ENCODE data around the gene NOC2L. TPM values are rescaled to one million over a fixed set of nuclear protein-coding genes. Genes with fewer than 3 reads are reported as not detected.

Gene NOC2L
- total RNA-seq, 1 donor from 2014 or later, result 69.8 TPM

DNA sequence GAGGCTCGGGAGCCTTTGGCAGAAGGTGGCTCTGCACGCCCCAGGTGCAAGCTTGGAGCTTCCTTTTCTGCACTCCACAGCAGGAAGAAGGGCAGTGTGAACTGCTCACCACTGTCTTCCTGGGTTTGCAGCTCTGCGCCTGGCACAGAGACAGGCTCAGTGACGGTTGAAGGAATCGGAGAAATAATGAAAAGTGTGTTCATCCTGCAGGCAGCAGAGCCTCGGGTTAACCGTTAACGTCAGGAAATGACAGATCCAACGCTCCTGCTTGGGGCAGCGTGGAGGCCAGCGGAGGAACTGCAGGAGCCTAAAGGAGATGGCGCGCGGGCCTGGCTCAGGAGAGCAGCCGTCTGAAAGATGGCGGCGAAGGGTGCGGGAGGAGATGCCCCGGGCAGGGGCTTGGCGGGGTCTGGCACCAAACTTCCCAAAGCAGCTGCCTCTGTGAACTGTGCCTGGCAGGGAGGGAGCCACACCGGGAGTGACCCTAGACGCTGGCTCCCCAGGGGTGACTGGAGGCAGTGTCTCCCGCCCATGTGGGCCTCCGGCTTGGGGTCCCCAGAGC lies 46.2 kb downstream of the NOC2L start:
- Mint-ChIP-seq H3K27me3 (ENCODE audit: low read depth) (peaks cover 9% of the 10 kb centered on the region), H3K9me3 (no peaks in the 10 kb centered on the region), H3K36me3 (peaks cover 2% of the 10 kb centered on the region), H3K4me1 (peaks cover 73% of the 10 kb centered on the region), H3K27ac (no peak overlapping the region), H3K4me3 (peak overlapping the region; percentile 24)
- peak in 1 of 2 experiments; percentile 37 for DNase-seq (ENCODE audit: low spot score in 2 of 2, unreplicated experiment in 2 of 2)
- TF ChIP-seq, protein P1, sequence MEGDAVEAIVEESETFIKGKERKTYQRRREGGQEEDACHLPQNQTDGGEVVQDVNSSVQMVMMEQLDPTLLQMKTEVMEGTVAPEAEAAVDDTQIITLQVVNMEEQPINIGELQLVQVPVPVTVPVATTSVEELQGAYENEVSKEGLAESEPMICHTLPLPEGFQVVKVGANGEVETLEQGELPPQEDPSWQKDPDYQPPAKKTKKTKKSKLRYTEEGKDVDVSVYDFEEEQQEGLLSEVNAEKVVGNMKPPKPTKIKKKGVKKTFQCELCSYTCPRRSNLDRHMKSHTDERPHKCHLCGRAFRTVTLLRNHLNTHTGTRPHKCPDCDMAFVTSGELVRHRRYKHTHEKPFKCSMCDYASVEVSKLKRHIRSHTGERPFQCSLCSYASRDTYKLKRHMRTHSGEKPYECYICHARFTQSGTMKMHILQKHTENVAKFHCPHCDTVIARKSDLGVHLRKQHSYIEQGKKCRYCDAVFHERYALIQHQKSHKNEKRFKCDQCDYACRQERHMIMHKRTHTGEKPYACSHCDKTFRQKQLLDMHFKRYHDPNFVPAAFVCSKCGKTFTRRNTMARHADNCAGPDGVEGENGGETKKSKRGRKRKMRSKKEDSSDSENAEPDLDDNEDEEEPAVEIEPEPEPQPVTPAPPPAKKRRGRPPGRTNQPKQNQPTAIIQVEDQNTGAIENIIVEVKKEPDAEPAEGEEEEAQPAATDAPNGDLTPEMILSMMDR (IDR thresholded peaks at IDR 0.05; ENCODE audit: unreplicated experiment), result no peak

DNA sequence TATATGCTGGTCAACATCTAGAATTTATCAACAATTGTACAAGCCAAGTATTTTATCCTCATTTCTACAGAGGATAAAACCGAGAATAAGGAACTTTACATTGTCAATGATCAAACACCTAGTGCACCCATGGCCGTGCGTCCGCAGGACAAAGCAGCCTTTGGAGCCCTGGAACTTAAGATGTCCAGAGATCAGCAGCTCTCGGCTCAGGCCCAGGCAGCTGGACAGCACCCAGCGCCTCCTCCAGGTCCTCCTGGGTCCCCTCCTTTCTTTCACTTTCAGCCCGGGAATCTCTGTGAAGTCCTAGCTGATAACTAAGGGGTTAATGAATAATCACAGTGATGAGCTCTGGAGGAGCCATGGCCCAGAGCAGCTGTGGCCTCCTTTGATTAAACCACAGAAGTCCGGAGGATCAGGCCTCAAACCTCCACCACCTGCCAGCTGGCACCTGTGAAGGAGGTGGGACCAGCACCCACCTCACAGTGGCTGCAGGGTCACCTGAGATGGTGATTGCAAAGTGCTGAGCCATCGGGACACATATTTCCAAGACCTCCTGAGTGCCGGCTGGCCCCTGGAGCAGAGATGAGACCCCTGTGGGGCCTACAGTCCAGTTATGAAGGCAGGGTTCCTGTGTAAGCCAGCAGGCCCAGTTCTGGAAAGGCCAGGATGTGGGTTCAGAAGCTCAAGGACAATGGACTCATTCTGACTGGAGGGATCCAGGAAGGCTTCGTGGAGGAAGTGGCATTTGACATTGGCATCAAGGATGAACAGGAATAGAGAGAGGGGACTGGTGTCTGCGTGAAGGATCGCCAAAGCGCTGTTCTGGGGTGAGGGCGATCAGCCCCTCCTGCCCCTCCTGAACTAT lies 46.9 kb downstream of the NOC2L start:
- no peaks in the 10 kb centered on the region for H3K9me3 Mint-ChIP-seq
- no peak overlapping the region for H3K27ac Mint-ChIP-seq
- TF ChIP-seq, protein P1 (IDR thresholded peaks at IDR 0.05; ENCODE audit: unreplicated experiment), result no peak
- H3K27me3 Mint-ChIP-seq (ENCODE audit: low read depth), result peaks cover 10% of the 10 kb centered on the region
- H3K4me3 Mint-ChIP-seq, result peak overlapping the region; percentile 24
- H3K36me3 Mint-ChIP-seq, result peaks cover 2% of the 10 kb centered on the region
- peaks cover 68% of the 10 kb centered on the region for H3K4me1 Mint-ChIP-seq
- no peak for DNase-seq (ENCODE audit: low spot score in 2 of 2, unreplicated experiment in 2 of 2)

DNA sequence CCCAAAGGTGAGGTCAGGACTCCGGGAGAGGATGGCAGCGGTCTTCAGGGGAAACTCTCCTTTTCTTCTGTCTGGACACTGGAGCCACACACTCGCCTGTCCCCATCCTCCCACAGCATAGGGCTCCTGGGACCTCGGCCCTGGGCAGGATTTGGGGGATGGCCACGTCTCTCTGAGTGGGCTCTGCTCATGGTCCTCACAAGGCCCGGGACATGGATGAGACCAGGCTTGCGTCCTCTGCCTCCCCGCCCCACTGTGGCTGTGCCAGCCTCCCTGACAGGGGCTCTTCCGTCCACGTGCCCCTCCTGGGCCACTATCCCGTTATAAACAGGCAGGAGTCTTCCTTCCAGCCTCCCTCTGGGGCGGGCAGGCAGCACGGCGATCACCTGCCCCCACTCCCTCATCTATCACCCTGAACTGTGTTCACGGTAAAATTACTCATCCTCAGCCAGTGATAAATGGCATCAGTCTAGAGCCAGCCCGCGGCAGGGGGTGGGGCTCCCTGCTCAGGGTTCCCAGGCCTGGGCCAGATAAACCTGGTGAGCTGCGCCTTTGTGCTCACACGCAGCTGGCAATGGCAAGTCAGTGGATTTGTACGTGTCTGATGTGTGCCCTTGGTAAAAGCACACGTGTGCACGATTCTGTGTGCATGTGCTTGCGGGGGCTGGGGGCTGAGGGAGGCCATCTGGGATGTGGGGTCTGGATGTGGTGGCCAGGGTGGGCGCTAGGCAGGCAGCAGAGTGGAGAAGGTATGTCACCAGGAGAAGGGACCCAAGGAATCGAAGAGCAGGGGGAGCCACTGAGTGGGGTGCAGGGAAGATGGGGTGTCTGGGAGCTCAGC lies 48.0 kb downstream of the NOC2L start:
- H3K27me3 Mint-ChIP-seq (ENCODE audit: low read depth), result peaks cover 10% of the 10 kb centered on the region
- peak overlapping the region; percentile 15 for H3K4me3 Mint-ChIP-seq
- H3K27ac Mint-ChIP-seq, result peak overlapping the region; percentile 58
- TF ChIP-seq, protein P1 (IDR thresholded peaks at IDR 0.05; ENCODE audit: unreplicated experiment), result no peak
- no peaks in the 10 kb centered on the region for H3K9me3 Mint-ChIP-seq
- peaks cover 4% of the 10 kb centered on the region for H3K36me3 Mint-ChIP-seq
- peaks cover 69% of the 10 kb centered on the region for H3K4me1 Mint-ChIP-seq
- peak in 1 of 2 experiments; percentile 48 for DNase-seq (ENCODE audit: low spot score in 2 of 2, unreplicated experiment in 2 of 2)

DNA sequence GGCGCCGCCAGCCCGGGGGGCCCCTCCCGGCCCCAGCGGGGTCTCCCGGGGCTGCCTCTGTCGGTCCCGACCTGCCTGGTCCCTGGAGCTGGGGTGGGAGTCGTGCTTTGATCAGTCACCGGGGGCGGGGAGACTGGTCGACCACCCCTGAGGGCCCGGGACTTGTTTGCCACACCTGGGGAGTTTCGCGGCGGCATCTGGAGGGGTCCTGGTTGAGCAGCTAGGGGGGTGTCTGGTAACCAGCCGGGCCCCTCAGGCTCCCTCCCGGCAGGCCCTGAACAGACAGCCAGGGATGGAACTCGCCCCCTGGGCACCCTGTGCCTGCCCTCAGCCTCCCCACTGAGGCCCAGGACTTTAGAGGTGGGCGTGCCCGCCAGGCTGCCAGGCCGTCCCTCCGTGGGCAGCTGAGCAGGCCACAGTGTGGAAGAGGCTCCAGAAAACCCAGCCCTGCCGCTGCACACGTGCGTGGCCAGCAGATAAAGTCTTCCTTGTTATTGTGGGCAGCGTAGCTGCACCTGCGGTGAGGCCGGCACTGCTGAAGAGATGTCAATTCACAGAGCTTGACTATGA lies 48.7 kb downstream of the NOC2L start:
- Mint-ChIP-seq H3K27me3 (ENCODE audit: low read depth) (peaks cover 10% of the 10 kb centered on the region), H3K27ac (no peak overlapping the region), H3K36me3 (peaks cover 4% of the 10 kb centered on the region), H3K9me3 (no peaks in the 10 kb centered on the region), H3K4me3 (peak overlapping the region; percentile 15), H3K4me1 (peaks cover 70% of the 10 kb centered on the region)
- TF ChIP-seq, protein P1 (IDR thresholded peaks at IDR 0.05; ENCODE audit: unreplicated experiment), result no peak
- peak in 1 of 2 experiments; percentile 40 for DNase-seq (ENCODE audit: low spot score in 2 of 2, unreplicated experiment in 2 of 2)

DNA sequence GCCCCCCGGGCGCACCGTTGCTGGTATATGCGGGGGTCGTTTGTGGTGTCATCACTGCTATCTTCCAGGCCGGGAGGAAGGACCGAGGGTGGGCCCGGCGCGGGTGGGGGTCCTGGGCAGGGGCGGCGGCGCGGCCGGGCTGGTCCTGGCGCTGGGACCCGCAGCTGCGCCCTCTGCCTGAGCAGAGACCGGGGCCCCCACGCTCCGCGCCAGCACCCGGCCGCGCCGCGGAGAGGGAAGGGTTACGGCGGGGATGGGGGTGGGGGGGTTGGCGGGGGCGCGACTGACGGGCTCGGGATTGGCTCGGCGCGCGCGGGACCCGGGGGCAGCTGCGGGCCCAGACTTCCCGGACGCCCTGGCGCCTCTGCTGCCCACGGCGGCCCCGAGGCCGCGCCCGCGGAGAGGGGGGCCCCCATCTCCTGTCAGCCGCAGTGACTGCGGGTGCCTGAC lies 49.2 kb downstream of the NOC2L start:
- Mint-ChIP-seq H3K36me3 (peaks cover 4% of the 10 kb centered on the region), H3K9me3 (no peaks in the 10 kb centered on the region), H3K27me3 (ENCODE audit: low read depth) (peaks cover 7% of the 10 kb centered on the region), H3K4me1 (peaks cover 69% of the 10 kb centered on the region), H3K4me3 (no peak overlapping the region), H3K27ac (no peak overlapping the region)
- TF ChIP-seq, protein P1 (IDR thresholded peaks at IDR 0.05; ENCODE audit: unreplicated experiment), result no peak
- no peak for DNase-seq (ENCODE audit: low spot score in 2 of 2, unreplicated experiment in 2 of 2)

Measured in mesothelial cell of epicardium (in vitro differentiated cells).